Upper lobe of right lung (tissue), 1 donor: ENCODE data around the gene RNU7-1. TPM values are rescaled to one million over a fixed set of nuclear protein-coding genes. Genes with fewer than 3 reads are reported as not detected.
A peak's percentile ranks its signal among the peaks of the same experiment; 100 is the strongest.

ENCODE experiments used
- ATAC-seq: fragments of 200-7000 bp; cut with Tn5 transposase; one replicate; pipeline ENCODE4 v1.9.1; 2020; ENCODE audit warnings: mild to moderate bottlenecking, moderate library complexity
- DNase-seq: peaks from one replicate; pipeline ENCODE4 v3.0.0-alpha.2; 2020
- H3K27ac ChIP-seq: fragments of 200-600 bp; one replicate; pipeline ENCODE4 v1.8.0; 2022
- H3K27me3 ChIP-seq: fragments of 200-600 bp; one replicate; pipeline ENCODE4 v1.8.0; 2022; ENCODE audit warnings: mild to moderate bottlenecking
- H3K36me3 ChIP-seq: fragments of 200-600 bp; one replicate; pipeline ENCODE4 v1.8.0; 2022
- H3K4me1 ChIP-seq: fragments of 200-600 bp; one replicate; pipeline ENCODE4 v1.8.0; 2022
- H3K4me3 ChIP-seq: fragments of 200-600 bp; one replicate; pipeline ENCODE4 v1.8.0; 2022; ENCODE audit warnings: mild to moderate bottlenecking
- H3K9me3 ChIP-seq: fragments of 200-600 bp; one replicate; pipeline ENCODE4 v1.8.0; 2022
- CTCF ChIP-seq: fragments of 200-600 bp; IDR thresholded peaks from one replicate; pipeline ENCODE4 v1.8.0; 2022; ENCODE audit warnings: antibody characterized with exemption
- intact Hi-C: fragments of 100-400 bp; cut with DNase I; formaldehyde crosslinking; loops from one replicate; pipeline ENCODE4 v1.11.0; 2022
- total RNA-seq: library from RNA; stranded (reverse); fragmentation: NEBNext Ultra II Directional; extraction: Animal tissue kit (Norgen Biotek cat#: 25700); gene quantifications from one replicate; pipeline ENCODE4 v1.2.1, GENCODE V29; 2021
- donor health status: DM: no; HTN: yes; CAD: no; lungs with severe emphysema.

RNU7-1 gene
- total RNA-seq, 1 donor from 2014 or later: not detected

GRCh38 chr12:6979453-6979852 lies 35.8 kb downstream of the RNU7-1 start:
- TF ChIP-seq CTCF: no peak
- Histone ChIP-seq H3K27me3 (no peaks in the 10 kb centered on the region), H3K27ac (peak overlapping the region; percentile 55), H3K4me3 (no peak overlapping the region), H3K36me3 (peaks cover 82% of the 10 kb centered on the region), H3K9me3 (no peaks in the 10 kb centered on the region), H3K4me1 (peaks cover 12% of the 10 kb centered on the region)
- intact Hi-C loops: no loop called here
- ATAC-seq (no peak), DNase-seq (no peak)

GRCh38 chr12:6980075-6980474 lies 36.5 kb downstream of the RNU7-1 start:
- Histone ChIP-seq H3K4me3 (no peak overlapping the region), H3K9me3 (no peaks in the 10 kb centered on the region), H3K4me1 (peaks cover 12% of the 10 kb centered on the region), H3K27ac (peak overlapping the region; percentile 36), H3K27me3 (no peaks in the 10 kb centered on the region), H3K36me3 (peaks cover 76% of the 10 kb centered on the region)
- intact Hi-C loops: no loop called here
- no peak for ATAC-seq
- no peak for TF ChIP-seq CTCF
- no peak for DNase-seq

- no peak for DNase-seq
- intact Hi-C loops: no loop called here
- peaks cover 69% of the 10 kb centered on the region for H3K36me3 ChIP-seq
- H3K27me3 ChIP-seq: no peaks in the 10 kb centered on the region
- H3K27ac ChIP-seq: peak overlapping the region; percentile 36
- peak; percentile 65 for ATAC-seq
- peaks cover 12% of the 10 kb centered on the region for H3K4me1 ChIP-seq
- no peaks in the 10 kb centered on the region for H3K9me3 ChIP-seq
- TF ChIP-seq CTCF: no peak
- H3K4me3 ChIP-seq: no peak overlapping the region
These were observed 37.1 kb downstream of the RNU7-1 start for GRCh38 chr12:6980740-6981139.

GRCh38 chr12:6981152-6982052 lies 37.8 kb downstream of the RNU7-1 start:
- peaks cover 12% of the 10 kb centered on the region for H3K4me1 ChIP-seq
- DNase-seq (no peak), ATAC-seq (no peak)
- H3K36me3 ChIP-seq: peaks cover 63% of the 10 kb centered on the region
- no peaks in the 10 kb centered on the region for H3K27me3 ChIP-seq
- intact Hi-C loops: no loop called here
- H3K9me3 ChIP-seq: no peaks in the 10 kb centered on the region
- H3K27ac ChIP-seq: peak overlapping the region; percentile 36
- no peak for TF ChIP-seq CTCF
- H3K4me3 ChIP-seq: no peak overlapping the region

- H3K4me3 ChIP-seq: no peak overlapping the region
- intact Hi-C loops: no loop called here
- DNase-seq (no peak), ATAC-seq (no peak)
- H3K36me3 ChIP-seq: peaks cover 59% of the 10 kb centered on the region
- H3K9me3 ChIP-seq: no peaks in the 10 kb centered on the region
- no peaks in the 10 kb centered on the region for H3K27me3 ChIP-seq
- no peak for TF ChIP-seq CTCF
- peaks cover 11% of the 10 kb centered on the region for H3K4me1 ChIP-seq
- H3K27ac ChIP-seq: no peak overlapping the region
These were observed 38.9 kb downstream of the RNU7-1 start for GRCh38 chr12:6982532-6982931.
